Endothelial cell of umbilical vein (primary cell): ENCODE results near the gene MYOZ3. TPM values are rescaled to one million over a fixed set of nuclear protein-coding genes. Genes with fewer than 3 reads are reported as not detected.

Experiments used
- BruUV-seq: library from RNA; stranded (reverse); fragments of 400-500 nt; replicated peaks from 2 replicates; lab custom pipeline; 2021; lab: Mats Ljungman, UMichigan
- CTCF ChIA-PET: fragments of 300-600, 350-600 bp; sonication (Branson Sonifier 250); formaldehyde crosslinking; loops from one replicate; lab custom pipeline; 2021; ENCODE audit warnings: antibody characterized with exemption, inconsistent platforms; lab: Charles Lee
- POLR2A ChIA-PET: fragments of 300-600, 350-600 bp; sonication (Branson Sonifier 250); formaldehyde crosslinking; loops from one replicate; lab custom pipeline; 2021; ENCODE audit warnings: antibody characterized with exemption, inconsistent platforms; lab: Charles Lee
- DNase-seq: peaks from one replicate; pipeline ENCODE4 v3.0.0-alpha.2; 2011; ENCODE audit warnings: low read depth, low spot score
- FAIRE-seq: peaks from 2 replicates; lab custom pipeline; 2011; peaks lifted over from hg19 to GRCh38; lab: Jason Lieb, UNC
- H2AFZ ChIP-seq: 2 replicates; pipeline ENCODE4 v1.6.0; 2012; ENCODE audit warnings: low read depth, low read length, control low read depth, inconsistent platforms
- H3K27ac ChIP-seq: 2 replicates; pipeline ENCODE4 v1.5.1; 2011; ENCODE audit warnings: low read depth, mild to moderate bottlenecking, control low read depth, low read length, moderate library complexity; ENCODE audit not compliant: insufficient read depth
- H3K27me3 ChIP-seq, 2 experiments: 2 replicates each; pipeline versions ENCODE4 v1.6.0 to v1.6.1; 2011; ENCODE audit warnings: low read length in 2 of 2, mixed read lengths in 1 of 2; ENCODE audit not compliant: control insufficient read depth in 2 of 2, insufficient read depth in 2 of 2
- H3K36me3 ChIP-seq, 2 experiments: 2 replicates in 1 of 2; 3 replicates in 1 of 2; pipeline ENCODE4 v1.5.1; 2011; ENCODE audit warnings: low read length in 2 of 2, mild to moderate bottlenecking in 1 of 2, moderate library complexity in 1 of 2; ENCODE audit not compliant: control insufficient read depth in 2 of 2, insufficient read depth in 2 of 2; ENCODE audit errors: extremely low read depth in 1 of 2
- H3K4me1 ChIP-seq: 3 replicates; pipeline ENCODE4 v1.5.1; 2011; ENCODE audit warnings: mild to moderate bottlenecking, low read length; ENCODE audit not compliant: control insufficient read depth, insufficient read depth; ENCODE audit errors: extremely low read depth
- H3K4me2 ChIP-seq: 2 replicates; pipeline ENCODE4 v1.6.1; 2011; ENCODE audit warnings: low read length, control low read depth, mixed read lengths; ENCODE audit not compliant: insufficient read depth
- H3K4me3 ChIP-seq, 3 experiments: fragments of 200-600 bp in 1 of 3; sonication (generic), shearing (Covaris generic) in 1 of 3; replicated peaks in 1 of 3; 2 replicates each; pipeline ENCODE4 v1.5.1; 2011 to 2016; ENCODE audit warnings: control low read depth in 3 of 3, low read length in 3 of 3, mild to moderate bottlenecking in 2 of 3, inconsistent platforms in 1 of 3, low read depth in 1 of 3, moderate library complexity in 1 of 3; ENCODE audit not compliant: insufficient read depth in 1 of 3
- H3K79me2 ChIP-seq: 2 replicates; pipeline ENCODE4 v1.6.0; 2012; ENCODE audit warnings: low read length, inconsistent platforms; ENCODE audit not compliant: control insufficient read depth, insufficient read depth
- H3K9ac ChIP-seq: replicated peaks from 2 replicates; pipeline ENCODE3; 2011; ENCODE audit warnings: low read length, control low read depth; ENCODE audit not compliant: insufficient read depth; ENCODE audit errors: extremely low read depth
- H3K9me1 ChIP-seq: replicated peaks from 3 replicates; pipeline ENCODE4 v1.6.0; 2011; ENCODE audit warnings: mild to moderate bottlenecking, low read length; ENCODE audit not compliant: control insufficient read depth, insufficient read depth; ENCODE audit errors: extremely low read depth
- H3K9me3 ChIP-seq: replicated peaks from 2 replicates; pipeline ENCODE4 v1.5.1; 2012; ENCODE audit warnings: low read length, inconsistent platforms; ENCODE audit not compliant: control insufficient read depth, insufficient read depth
- H4K20me1 ChIP-seq: replicated peaks from 2 replicates; pipeline ENCODE3; 2011; ENCODE audit warnings: mild to moderate bottlenecking, low read length; ENCODE audit not compliant: control insufficient read depth, insufficient read depth; ENCODE audit errors: extremely low read depth
- CTCF ChIP-seq, 2 donors: IDR thresholded peaks; 1 replicate in 1 of 2; 2 replicates in 1 of 2; pipeline ENCODE4 v1.5.1; 2011; ENCODE audit warnings: low read length in 2 of 2, mild to moderate bottlenecking in 2 of 2, moderate library complexity in 2 of 2, control low read depth in 1 of 2, inconsistent platforms in 1 of 2, low read depth in 1 of 2; ENCODE audit not compliant: insufficient read depth in 1 of 2; ENCODE audit errors: extremely low read depth in 1 of 2
- EZH2 ChIP-seq: IDR thresholded peaks from 2 replicates; pipeline ENCODE4 v1.6.1; 2012; ENCODE audit warnings: borderline replicate concordance, low read depth, mild to moderate bottlenecking, moderate library complexity, low read length, inconsistent platforms; ENCODE audit not compliant: severe bottlenecking
- FOS ChIP-seq: IDR thresholded peaks from 2 replicates; pipeline ENCODE4 v1.6.1; 2011; ENCODE audit warnings: mild to moderate bottlenecking, low read length, moderate library complexity, borderline replicate concordance; ENCODE audit not compliant: insufficient read depth
- GATA2 ChIP-seq: IDR thresholded peaks from 2 replicates; pipeline ENCODE4 v1.7.0; 2011; ENCODE audit warnings: low read depth, mild to moderate bottlenecking, moderate library complexity, mixed read lengths, low read length; ENCODE audit not compliant: insufficient read length, insufficient read depth
- JUN ChIP-seq: IDR thresholded peaks from 2 replicates; pipeline ENCODE4 v1.6.1; 2011; ENCODE audit warnings: borderline replicate concordance, low read depth; ENCODE audit not compliant: insufficient read length, insufficient read depth
- MYC ChIP-seq: IDR thresholded peaks from one replicate; pipeline ENCODE4 v1.6.1; 2011; ENCODE audit warnings: mild to moderate bottlenecking, low read depth, low read length
- POLR2A ChIP-seq: IDR thresholded peaks from 2 replicates; pipeline ENCODE4 v1.6.1; 2012; ENCODE audit warnings: low read depth, mild to moderate bottlenecking, control low read depth, low read length
- POLR2AphosphoS5 ChIP-seq: IDR thresholded peaks from 2 replicates; pipeline ENCODE4 v1.6.1; 2012; ENCODE audit warnings: low read depth, mild to moderate bottlenecking, control low read depth, low read length, moderate library complexity; ENCODE audit not compliant: insufficient read depth
- dilution Hi-C: fragments of 300-500 bp; cut with MboI; formaldehyde crosslinking; loops from one replicate; pipeline ENCODE4 v1.15.0; 2019; ENCODE audit warnings: low sequenced_read_pairs; ENCODE audit not compliant: extremely low pct_ligation_motif_present
- intact Hi-C: fragments of 100-400 bp; cut with micrococcal nuclease; formaldehyde crosslinking; loops from one replicate; pipeline ENCODE4 v1.10.0; 2022
- polyA plus RNA-seq, 4 experiments: library from polyadenylated mRNA; depleted of rRNA in 3 of 4; stranded (reverse) in 3 of 4; unstranded in 1 of 4; fragments of >200 nt; gene quantifications; 2 replicates each; pipeline versions ENCODE4 v1.2.1 to v1.2.3, GENCODE V29; 2011 to 2012; ENCODE audit warnings: missing spikeins in 1 of 4
- total RNA-seq: library from RNA; stranded (reverse); gene quantifications from 2 replicates; pipeline ENCODE4 v1.2.3, GENCODE V29; 2021
- TF ChIP-seq, protein P1 (sequence below): IDR thresholded peaks from 2 replicates; pipeline ENCODE4 v1.6.1; 2011; ENCODE audit not compliant: insufficient read depth, insufficient read length

MYOZ3 gene
- total and polyA plus RNA-seq, 2 donors (not counting 3 experiments of a cell fraction or from before 2014, with no cell fraction given): 0.43 to 1.1 TPM

DNA sequence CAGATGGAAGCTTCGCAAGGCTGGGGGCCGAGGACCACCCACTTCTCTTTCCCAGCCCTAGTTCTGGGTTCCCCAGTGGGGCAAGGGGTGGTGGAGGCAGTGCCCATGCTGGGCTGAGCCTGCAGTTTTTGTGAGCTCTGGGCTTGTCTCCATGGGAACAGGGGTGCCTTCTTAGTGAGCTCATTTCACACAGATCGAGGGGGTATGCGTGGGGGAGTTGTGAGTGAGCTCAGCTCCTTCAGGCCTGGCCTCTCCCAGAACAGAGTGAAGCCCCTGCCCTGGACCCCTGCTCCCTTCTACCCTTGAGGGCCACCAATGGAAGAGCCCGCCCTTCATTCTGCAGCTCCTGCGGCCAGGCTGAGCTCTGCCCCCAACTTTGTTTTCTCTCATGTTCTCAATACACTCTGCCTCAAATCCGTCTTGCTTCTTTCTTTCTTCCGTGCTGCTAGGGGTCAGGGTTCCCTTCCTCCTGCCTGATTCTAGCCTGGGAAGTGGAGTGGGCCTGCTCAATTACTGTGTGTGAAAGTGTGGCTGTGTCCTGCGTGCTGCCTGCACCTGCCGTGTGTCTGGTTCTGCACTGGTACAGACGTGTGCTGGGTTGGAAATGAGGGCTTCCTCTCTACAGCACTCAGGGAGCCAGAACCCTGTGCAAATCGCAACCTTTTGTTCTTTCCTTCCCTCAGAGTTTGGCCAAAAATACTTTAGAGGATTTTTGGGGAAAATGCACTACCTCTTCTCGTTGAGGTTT, 9.0 kb upstream of the MYOZ3 start:
- H3K9me1 ChIP-seq: no peaks in the 10 kb centered on the region
- POLR2A ChIA-PET: no interaction called here
- H3K27me3 ChIP-seq: no peaks in the 10 kb centered on the region
- FAIRE-seq (no peak), DNase-seq (no peak)
- H3K79me2 ChIP-seq: peaks cover 30% of the 10 kb centered on the region
- H3K4me3 ChIP-seq: no peak overlapping the region
- no peaks in the 10 kb centered on the region for H3K9me3 ChIP-seq
- H3K4me1 ChIP-seq: no peaks in the 10 kb centered on the region
- H4K20me1 ChIP-seq: no peaks in the 10 kb centered on the region
- H2AFZ ChIP-seq: no peak overlapping the region
- peaks cover 17 to 66% of the 10 kb centered on the region in 2 experiments for H3K36me3 ChIP-seq
- dilution Hi-C loops: no loop called here
- H3K4me2 ChIP-seq: no peak overlapping the region
- TF ChIP-seq, protein P1, sequence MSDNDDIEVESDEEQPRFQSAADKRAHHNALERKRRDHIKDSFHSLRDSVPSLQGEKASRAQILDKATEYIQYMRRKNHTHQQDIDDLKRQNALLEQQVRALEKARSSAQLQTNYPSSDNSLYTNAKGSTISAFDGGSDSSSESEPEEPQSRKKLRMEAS: no peak
- no peak for TF ChIP-seq POLR2A
- no peak for TF ChIP-seq JUN
- TF ChIP-seq CTCF (IDR thresholded peaks at IDR 0.05; ENCODE audit: extremely low read depth in 1 of 2, insufficient read depth in 1 of 2, low read depth in 1 of 2, low read length in 2 of 2): no peak
- no peak for TF ChIP-seq POLR2AphosphoS5
- TF ChIP-seq GATA2: no peak
- no peak for TF ChIP-seq FOS
- TF ChIP-seq MYC: no peak
- no peak for TF ChIP-seq EZH2
- CTCF ChIA-PET: interaction anchor here (0.5 to 9.0 kb wide), 7 partner anchors 9 to 149 kb away, joined by 3 to 123 read pairs (median 7); partner anchors contain the start of gene SYNPO
- H3K9ac ChIP-seq: no peak overlapping the region
- H3K27ac ChIP-seq: no peak overlapping the region
- intact Hi-C loops: no loop called here
- BruUV-seq: no TSS peak
